SK-N-SH treated with all-trans-retinoic acid at 6 μM for 48 hours (cell line): ENCODE data around the gene KCNA1.
"Not testable (repeated sequence)": the region's sequence is repeated elsewhere in the genome, so short reads cannot be mapped to it uniquely, and the experiment has no call there.

Experiments used
- ATAC-seq: fragments of 200-7000 bp; cut with Tn5 transposase; 3 replicates; pipeline ENCODE4 v1.9.1; 2020; ENCODE audit warnings: mild to moderate bottlenecking, moderate library complexity
- ARNTL ChIP-seq: fragments of 450-650 bp; formaldehyde crosslinking; IDR thresholded peaks from 2 replicates; pipeline ENCODE4 v1.5.0; 2020; ENCODE audit warnings: low read depth, mild to moderate bottlenecking, moderate library complexity, borderline replicate concordance
- BACH2 ChIP-seq: fragments of 250-450 bp; sonication (Bioruptor Pico); IDR thresholded peaks from 2 replicates; pipeline ENCODE4 v1.9.0; 2021; ENCODE audit warnings: mild to moderate bottlenecking, borderline replicate concordance
- CSDC2 ChIP-seq: fragments of 250-450 bp; sonication (Bioruptor Pico); IDR thresholded peaks from 2 replicates; pipeline ENCODE4 v1.5.0; 2020; ENCODE audit warnings: mild to moderate bottlenecking, moderate library complexity
- ESRRG ChIP-seq: fragments of 250-450 bp; sonication (Bioruptor Pico); IDR thresholded peaks from 2 replicates; pipeline ENCODE4 v1.6.1; 2021; ENCODE audit warnings: mild to moderate bottlenecking
- GLIS3 ChIP-seq: fragments of 250-450 bp; sonication (Bioruptor Pico); IDR thresholded peaks from 2 replicates; pipeline ENCODE4 v1.5.0; 2020; ENCODE audit warnings: mild to moderate bottlenecking, moderate library complexity
- ISL1 ChIP-seq: fragments of 250-450 bp; sonication (Bioruptor Pico); IDR thresholded peaks from 2 replicates; pipeline ENCODE4 v2.1.2; 2022; ENCODE audit warnings: mild to moderate bottlenecking, moderate library complexity
- OSR1 ChIP-seq: fragments of 250-450 bp; sonication (Bioruptor Pico); IDR thresholded peaks from 2 replicates; pipeline ENCODE4 v1.8.0; 2022; ENCODE audit warnings: moderate library complexity, mild to moderate bottlenecking, inconsistent platforms
- PPARA ChIP-seq: fragments of 250-450 bp; sonication (Bioruptor Pico); IDR thresholded peaks from 2 replicates; pipeline ENCODE4 v1.5.0; 2020; ENCODE audit warnings: mild to moderate bottlenecking, borderline replicate concordance
- RARB ChIP-seq: fragments of 250-450 bp; sonication (Bioruptor Pico); IDR thresholded peaks from 2 replicates; pipeline ENCODE4 v1.8.0; 2021; ENCODE audit warnings: mild to moderate bottlenecking, moderate library complexity
- SNAI2 ChIP-seq: fragments of 250-450 bp; sonication (Bioruptor Pico); IDR thresholded peaks from 2 replicates; pipeline ENCODE4 v1.5.0; 2020; ENCODE audit warnings: mild to moderate bottlenecking, moderate library complexity
- TCF4 ChIP-seq: fragments of 250-450 bp; sonication (Bioruptor Pico); IDR thresholded peaks from 2 replicates; pipeline ENCODE4 v1.8.0; 2021; ENCODE audit warnings: mild to moderate bottlenecking, moderate library complexity, borderline replicate concordance
- TOX ChIP-seq: fragments of 250-450 bp; sonication (Bioruptor Pico); IDR thresholded peaks from 2 replicates; pipeline ENCODE4 v1.8.0; 2021; ENCODE audit warnings: mild to moderate bottlenecking, moderate library complexity, borderline replicate concordance
- ZC3H10 ChIP-seq: fragments of 250-450 bp; sonication (Bioruptor Pico); IDR thresholded peaks from 2 replicates; pipeline ENCODE4 v1.5.1; 2021; ENCODE audit warnings: mild to moderate bottlenecking, moderate library complexity
- ZFP3 ChIP-seq: fragments of 250-450 bp; sonication (Bioruptor Pico); IDR thresholded peaks from 2 replicates; pipeline ENCODE4 v1.5.0; 2020; ENCODE audit warnings: mild to moderate bottlenecking, moderate library complexity
- ZNF565 ChIP-seq: fragments of 450-650 bp; formaldehyde crosslinking; conservative IDR thresholded peaks from 2 replicates; pipeline ENCODE4 v1.5.0; 2020; ENCODE audit warnings: low read depth, mild to moderate bottlenecking, moderate library complexity
- ZNF70 ChIP-seq: fragments of 450-650 bp; formaldehyde crosslinking; IDR thresholded peaks from 2 replicates; pipeline ENCODE4 v1.5.0; 2020; ENCODE audit warnings: mild to moderate bottlenecking, moderate library complexity
- ZNF8 ChIP-seq: fragments of 450-650 bp; formaldehyde crosslinking; IDR thresholded peaks from 2 replicates; pipeline ENCODE4 v1.5.0; 2020; ENCODE audit warnings: mild to moderate bottlenecking, moderate library complexity
- TF ChIP-seq, protein P1 (sequence below): fragments of 250-450 bp; sonication (Bioruptor Pico); IDR thresholded peaks from 2 replicates; pipeline ENCODE4 v1.5.1; 2021; ENCODE audit warnings: mild to moderate bottlenecking, moderate library complexity
- TF ChIP-seq, protein P2 (sequence below): fragments of 250-450 bp; sonication (Bioruptor Pico); IDR thresholded peaks from 2 replicates; pipeline ENCODE4 v1.8.0; 2020; ENCODE audit warnings: mild to moderate bottlenecking, moderate library complexity, borderline replicate concordance
- TF ChIP-seq, protein P3 (sequence below): fragments of 250-450 bp; sonication (Bioruptor Pico); IDR thresholded peaks from 2 replicates; pipeline ENCODE4 v1.5.0; 2020; ENCODE audit warnings: mild to moderate bottlenecking, moderate library complexity
- TF ChIP-seq, protein P4 (sequence below): fragments of 250-450 bp; sonication (Bioruptor Pico); IDR thresholded peaks from 2 replicates; pipeline ENCODE4 v1.5.1; 2020; ENCODE audit warnings: low read depth, mild to moderate bottlenecking, moderate library complexity

The KCNA1 gene

DNA sequence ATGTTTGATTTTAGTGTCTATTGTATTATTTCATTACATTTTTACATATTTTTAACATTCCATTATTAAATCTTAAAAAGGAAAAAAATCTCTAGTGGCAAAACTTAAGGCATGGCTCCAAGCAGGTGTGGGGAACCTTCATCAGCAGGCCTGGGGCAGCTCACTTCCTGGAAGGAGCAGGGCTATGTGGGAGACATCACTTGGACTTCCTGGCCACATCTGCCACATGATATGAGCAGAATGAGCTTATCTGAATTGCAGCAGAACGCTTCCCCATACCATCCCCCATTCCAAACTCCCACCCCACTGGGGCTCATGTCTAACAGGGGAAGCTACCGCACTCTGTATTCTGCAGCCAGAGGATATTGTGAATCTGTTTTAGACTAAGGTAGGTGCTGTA is 35.0 kb upstream of the KCNA1 start:
- TF ChIP-seq ESRRG (CRISPR knock-in tag), result no peak
- TF ChIP-seq ZNF8 (CRISPR knock-in tag), result no peak
- TF ChIP-seq ISL1, result no peak
- no peak for TF ChIP-seq ZC3H10 (CRISPR knock-in tag)
- no peak for TF ChIP-seq ZNF565 (CRISPR knock-in tag)
- no peak for TF ChIP-seq GLIS3
- TF ChIP-seq, protein P1, sequence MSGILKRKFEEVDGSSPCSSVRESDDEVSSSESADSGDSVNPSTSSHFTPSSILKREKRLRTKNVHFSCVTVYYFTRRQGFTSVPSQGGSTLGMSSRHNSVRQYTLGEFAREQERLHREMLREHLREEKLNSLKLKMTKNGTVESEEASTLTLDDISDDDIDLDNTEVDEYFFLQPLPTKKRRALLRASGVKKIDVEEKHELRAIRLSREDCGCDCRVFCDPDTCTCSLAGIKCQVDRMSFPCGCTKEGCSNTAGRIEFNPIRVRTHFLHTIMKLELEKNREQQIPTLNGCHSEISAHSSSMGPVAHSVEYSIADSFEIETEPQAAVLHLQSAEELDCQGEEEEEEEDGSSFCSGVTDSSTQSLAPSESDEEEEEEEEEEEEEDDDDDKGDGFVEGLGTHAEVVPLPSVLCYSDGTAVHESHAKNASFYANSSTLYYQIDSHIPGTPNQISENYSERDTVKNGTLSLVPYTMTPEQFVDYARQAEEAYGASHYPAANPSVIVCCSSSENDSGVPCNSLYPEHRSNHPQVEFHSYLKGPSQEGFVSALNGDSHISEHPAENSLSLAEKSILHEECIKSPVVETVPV (CRISPR knock-in tag), result no peak
- TF ChIP-seq CSDC2 (CRISPR knock-in tag), result no peak
- no peak for TF ChIP-seq TOX
- TF ChIP-seq, protein P2, sequence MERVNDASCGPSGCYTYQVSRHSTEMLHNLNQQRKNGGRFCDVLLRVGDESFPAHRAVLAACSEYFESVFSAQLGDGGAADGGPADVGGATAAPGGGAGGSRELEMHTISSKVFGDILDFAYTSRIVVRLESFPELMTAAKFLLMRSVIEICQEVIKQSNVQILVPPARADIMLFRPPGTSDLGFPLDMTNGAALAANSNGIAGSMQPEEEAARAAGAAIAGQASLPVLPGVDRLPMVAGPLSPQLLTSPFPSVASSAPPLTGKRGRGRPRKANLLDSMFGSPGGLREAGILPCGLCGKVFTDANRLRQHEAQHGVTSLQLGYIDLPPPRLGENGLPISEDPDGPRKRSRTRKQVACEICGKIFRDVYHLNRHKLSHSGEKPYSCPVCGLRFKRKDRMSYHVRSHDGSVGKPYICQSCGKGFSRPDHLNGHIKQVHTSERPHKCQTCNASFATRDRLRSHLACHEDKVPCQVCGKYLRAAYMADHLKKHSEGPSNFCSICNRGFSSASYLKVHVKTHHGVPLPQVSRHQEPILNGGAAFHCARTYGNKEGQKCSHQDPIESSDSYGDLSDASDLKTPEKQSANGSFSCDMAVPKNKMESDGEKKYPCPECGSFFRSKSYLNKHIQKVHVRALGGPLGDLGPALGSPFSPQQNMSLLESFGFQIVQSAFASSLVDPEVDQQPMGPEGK (CRISPR knock-in tag), result no peak
- TF ChIP-seq ARNTL (CRISPR knock-in tag), result no peak
- no peak for TF ChIP-seq BACH2 (CRISPR knock-in tag)
- TF ChIP-seq, protein P3, sequence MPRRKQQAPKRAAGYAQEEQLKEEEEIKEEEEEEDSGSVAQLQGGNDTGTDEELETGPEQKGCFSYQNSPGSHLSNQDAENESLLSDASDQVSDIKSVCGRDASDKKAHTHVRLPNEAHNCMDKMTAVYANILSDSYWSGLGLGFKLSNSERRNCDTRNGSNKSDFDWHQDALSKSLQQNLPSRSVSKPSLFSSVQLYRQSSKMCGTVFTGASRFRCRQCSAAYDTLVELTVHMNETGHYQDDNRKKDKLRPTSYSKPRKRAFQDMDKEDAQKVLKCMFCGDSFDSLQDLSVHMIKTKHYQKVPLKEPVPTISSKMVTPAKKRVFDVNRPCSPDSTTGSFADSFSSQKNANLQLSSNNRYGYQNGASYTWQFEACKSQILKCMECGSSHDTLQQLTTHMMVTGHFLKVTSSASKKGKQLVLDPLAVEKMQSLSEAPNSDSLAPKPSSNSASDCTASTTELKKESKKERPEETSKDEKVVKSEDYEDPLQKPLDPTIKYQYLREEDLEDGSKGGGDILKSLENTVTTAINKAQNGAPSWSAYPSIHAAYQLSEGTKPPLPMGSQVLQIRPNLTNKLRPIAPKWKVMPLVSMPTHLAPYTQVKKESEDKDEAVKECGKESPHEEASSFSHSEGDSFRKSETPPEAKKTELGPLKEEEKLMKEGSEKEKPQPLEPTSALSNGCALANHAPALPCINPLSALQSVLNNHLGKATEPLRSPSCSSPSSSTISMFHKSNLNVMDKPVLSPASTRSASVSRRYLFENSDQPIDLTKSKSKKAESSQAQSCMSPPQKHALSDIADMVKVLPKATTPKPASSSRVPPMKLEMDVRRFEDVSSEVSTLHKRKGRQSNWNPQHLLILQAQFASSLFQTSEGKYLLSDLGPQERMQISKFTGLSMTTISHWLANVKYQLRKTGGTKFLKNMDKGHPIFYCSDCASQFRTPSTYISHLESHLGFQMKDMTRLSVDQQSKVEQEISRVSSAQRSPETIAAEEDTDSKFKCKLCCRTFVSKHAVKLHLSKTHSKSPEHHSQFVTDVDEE, result no peak
- TF ChIP-seq RARB, result no peak
- TF ChIP-seq, protein P4, sequence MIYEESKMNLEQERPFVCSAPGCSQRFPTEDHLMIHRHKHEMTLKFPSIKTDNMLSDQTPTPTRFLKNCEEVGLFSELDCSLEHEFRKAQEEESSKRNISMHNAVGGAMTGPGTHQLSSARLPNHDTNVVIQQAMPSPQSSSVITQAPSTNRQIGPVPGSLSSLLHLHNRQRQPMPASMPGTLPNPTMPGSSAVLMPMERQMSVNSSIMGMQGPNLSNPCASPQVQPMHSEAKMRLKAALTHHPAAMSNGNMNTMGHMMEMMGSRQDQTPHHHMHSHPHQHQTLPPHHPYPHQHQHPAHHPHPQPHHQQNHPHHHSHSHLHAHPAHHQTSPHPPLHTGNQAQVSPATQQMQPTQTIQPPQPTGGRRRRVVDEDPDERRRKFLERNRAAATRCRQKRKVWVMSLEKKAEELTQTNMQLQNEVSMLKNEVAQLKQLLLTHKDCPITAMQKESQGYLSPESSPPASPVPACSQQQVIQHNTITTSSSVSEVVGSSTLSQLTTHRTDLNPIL, result no peak
- no peak for TF ChIP-seq TCF4 (CRISPR knock-in tag)
- no peak for TF ChIP-seq OSR1 (CRISPR knock-in tag)
- TF ChIP-seq PPARA, result no peak

DNA sequence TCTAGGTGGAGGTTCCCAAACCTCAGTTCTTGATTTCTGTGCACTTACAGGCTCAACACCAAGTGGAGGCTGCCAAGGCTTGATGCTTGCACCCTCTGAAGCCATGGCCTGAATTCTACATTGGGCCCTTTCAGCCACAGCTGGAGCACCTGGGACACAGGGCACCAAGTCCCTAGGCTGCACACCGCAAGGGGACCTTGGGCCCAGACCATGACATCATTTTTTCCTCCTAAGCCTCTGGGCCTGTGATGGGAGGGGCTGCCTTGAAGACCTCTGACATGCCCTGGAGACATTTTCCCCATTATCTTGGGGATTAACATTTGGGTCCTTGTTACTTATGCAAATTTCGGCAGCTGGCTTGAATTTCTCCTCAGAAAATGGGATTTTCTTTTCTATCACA is 30.2 kb upstream of the KCNA1 start:
- not testable (repeated sequence) for ATAC-seq

More for the DNA sequence above, 35.0 kb upstream of the KCNA1 start:
- no peak for ATAC-seq

DNA sequence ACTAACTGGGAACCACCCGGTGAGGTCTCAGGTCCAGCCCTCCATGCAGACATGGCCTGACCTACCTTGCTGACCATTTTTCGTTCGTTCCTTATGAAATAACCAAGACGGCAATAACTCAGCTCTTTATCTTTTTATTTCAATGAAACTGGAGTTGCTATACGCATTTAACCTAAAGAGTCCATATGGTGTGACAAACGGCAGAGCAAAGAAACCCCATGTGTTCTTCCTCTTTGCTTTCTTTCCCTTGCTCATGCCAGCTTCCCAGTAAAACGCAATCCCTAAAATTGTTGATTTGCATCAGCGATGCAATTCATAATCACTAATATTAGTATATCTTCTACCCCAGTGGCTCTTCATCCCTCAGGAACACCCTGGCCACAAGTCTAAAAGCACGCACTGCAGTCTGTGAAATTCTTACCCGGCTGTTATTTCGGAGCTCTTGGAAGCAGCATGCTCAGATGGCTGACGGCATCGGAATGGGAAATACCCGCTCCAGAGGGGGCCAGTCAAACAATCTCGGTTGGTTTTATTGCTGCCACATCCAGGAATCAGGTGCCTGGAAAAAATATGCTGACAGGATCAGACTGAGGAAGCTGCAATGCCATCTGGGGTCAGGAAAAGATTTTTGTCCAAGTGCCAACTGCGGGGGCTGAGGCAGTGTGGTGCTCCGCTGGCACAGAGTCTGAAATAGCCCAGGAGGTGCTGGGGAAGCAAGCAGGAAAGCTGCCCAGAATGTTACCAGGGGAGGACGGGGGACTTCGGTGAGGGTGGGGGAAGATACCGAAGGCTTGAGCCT is 28.2 kb upstream of the KCNA1 start:
- no peak for ATAC-seq

More for the DNA sequence above, 28.2 kb upstream of the KCNA1 start:
- no peak for TF ChIP-seq CSDC2 (CRISPR knock-in tag)
- TF ChIP-seq ZNF8 (CRISPR knock-in tag), result no peak
- TF ChIP-seq ZFP3 (CRISPR knock-in tag), result no peak
- no peak for TF ChIP-seq ZNF70 (CRISPR knock-in tag)
- TF ChIP-seq ESRRG (CRISPR knock-in tag), result no peak
- TF ChIP-seq ISL1, result no peak
- TF ChIP-seq, protein P1 (CRISPR knock-in tag), result no peak
- no peak for TF ChIP-seq SNAI2 (CRISPR knock-in tag)
- TF ChIP-seq, protein P4, result no peak
- no peak for TF ChIP-seq ZC3H10 (CRISPR knock-in tag)
- TF ChIP-seq ZNF565 (CRISPR knock-in tag), result no peak
- no peak for TF ChIP-seq PPARA
- no peak for TF ChIP-seq TCF4 (CRISPR knock-in tag)
